Activated CD4-positive, alpha-beta T cell treated with anti-CD3 and anti-CD28 coated beads, Interleukin-2, amount 50 U/mL, for 4 hours (primary cell): ENCODE results near the gene MYL2.

ENCODE experiments used
- DNase-seq, 2 experiments: peaks; one replicate each; pipeline ENCODE4 v3.0.0-alpha.2; 2020

Gene MYL2

GRCh38 chr12:110888256-110888991 is 32.0 kb downstream of the MYL2 start:
- no peak for DNase-seq

DNA sequence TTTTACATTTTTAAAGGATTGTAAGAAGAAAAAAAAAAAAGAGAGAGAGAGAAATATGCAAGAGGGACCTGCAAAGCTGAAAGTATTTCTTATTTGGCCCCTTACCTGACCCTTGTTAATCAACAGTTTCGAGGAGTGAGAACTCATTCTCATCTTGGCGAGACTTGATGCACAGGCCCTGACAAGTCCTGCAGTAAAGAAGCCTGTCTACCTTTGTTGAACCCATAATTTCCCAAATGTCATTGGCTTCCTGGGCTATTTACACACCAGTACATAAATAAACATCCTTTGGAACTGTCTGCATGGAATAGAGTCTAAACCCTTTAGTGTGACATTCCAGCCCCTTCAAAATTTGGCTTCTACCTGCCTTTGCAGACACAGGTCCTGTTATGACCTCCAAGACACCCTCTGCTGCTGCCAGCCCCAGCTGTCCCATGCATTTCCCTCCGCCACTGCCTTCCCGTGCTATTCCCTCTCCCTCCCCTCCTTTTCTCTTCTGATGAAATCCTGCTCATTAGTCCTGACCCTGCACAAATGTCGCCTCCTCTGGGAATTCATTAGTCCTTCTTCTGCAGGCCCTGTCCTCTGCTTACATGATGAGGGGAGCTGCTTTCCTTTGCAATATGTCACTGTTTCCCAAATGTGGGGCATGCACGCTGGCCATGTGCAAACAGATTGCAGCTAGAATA is 35.1 kb downstream of the MYL2 start:
- DNase-seq = no peak

DNA sequence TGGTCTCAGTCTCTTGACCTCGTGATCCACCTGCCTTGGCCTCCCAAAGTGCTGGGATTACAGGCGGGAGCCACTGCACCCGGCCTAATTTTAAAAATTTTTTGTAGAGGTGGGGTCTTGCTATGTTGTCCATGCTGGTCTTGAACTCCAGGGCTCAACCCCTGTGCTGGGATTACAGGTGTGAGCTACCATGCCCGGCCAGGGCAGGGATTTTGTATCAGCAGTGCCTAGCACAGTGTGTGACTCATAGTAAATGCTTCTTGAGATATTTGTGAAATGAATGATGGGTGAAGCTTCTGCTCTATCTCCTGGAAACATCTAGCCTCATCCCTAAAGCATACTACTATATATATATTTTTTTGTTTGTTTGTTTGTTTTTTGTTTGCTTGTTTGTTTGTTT is 37.1 kb downstream of the MYL2 start:
- no peak for DNase-seq

DNA sequence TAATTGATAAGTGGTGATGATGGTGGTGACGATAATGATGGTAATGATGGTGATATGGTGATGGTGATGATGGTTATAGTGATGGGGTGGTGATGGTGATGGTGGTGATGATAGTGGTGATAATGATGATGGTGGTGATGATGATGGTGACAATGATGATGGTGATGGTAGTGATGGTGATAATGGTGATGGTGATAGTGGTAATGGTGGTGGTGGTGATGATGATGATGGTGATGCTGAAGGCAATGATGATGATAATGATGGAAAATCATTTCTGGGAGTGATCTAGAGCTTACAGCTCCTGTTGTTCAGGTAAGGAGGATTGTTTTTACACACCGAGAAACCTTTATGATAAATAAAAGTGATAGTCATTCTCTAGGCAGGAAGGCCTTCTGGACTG is 39.7 kb downstream of the MYL2 start:
- DNase-seq = no peak

DNA sequence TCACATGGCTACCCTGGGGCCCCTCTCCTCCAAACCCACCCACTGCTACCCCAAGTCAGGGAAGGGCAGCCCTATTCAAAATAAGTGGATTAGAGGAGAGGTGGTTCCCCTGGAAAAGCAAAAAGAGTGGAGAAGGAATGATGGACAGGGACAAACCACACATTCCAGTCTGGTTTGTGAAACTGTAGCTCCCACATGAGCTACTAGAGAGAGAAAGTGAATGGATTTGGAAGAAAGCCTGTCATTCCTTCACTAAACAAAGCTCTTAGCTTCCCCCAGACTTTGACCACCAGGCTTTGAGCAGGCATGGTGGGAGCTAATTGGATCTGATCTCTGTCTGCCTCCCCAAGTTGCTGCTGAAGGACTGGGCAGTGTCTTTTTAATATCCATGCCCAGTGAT is 45.6 kb downstream of the MYL2 start:
- no peak for DNase-seq

- no peak for DNase-seq
Observed at GRCh38 chr12:110874351-110874750, 46.0 kb downstream of the MYL2 start.

DNA sequence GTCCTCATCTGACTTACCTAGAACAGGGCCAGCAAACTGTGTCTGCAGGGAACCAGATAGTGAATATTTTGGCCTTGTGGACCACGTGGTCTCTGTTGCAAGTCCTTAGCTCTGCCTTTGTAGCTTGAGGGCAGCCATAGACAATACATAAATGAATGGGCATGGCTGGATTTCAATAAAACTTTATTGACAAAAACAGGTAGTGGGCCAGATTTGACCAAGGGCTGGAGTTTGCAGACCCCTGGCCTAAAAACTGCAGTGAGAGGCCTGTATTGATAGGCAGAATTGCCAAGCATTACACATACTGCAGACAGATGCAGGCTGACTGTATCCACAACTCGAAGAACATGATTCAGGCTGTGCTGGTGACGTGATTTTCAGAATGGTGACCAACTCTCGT is 48.3 kb downstream of the MYL2 start:
- no peak for DNase-seq

DNA sequence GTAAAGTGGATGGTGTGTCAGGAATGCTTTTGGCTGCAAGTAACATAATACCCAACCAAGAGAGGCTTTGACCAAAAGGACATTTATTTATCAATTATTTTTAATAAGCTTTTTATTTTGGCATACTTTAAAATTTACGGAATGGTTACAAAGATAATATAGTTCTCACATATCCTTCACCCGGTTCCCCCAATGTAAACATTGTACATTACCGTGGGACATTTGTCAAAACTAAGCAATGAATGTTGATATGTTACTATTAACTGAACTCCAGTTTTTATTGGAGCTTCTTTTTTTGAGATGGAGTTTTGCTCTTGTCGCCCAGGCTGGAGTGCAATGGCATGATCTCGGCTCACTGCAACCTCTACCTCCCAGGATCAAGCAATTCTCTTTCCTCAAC is 50.6 kb downstream of the MYL2 start:
- no peak for DNase-seq

- DNase-seq = no peak
Observed at GRCh38 chr12:110869026-110869425, 51.4 kb downstream of the MYL2 start.

DNA sequence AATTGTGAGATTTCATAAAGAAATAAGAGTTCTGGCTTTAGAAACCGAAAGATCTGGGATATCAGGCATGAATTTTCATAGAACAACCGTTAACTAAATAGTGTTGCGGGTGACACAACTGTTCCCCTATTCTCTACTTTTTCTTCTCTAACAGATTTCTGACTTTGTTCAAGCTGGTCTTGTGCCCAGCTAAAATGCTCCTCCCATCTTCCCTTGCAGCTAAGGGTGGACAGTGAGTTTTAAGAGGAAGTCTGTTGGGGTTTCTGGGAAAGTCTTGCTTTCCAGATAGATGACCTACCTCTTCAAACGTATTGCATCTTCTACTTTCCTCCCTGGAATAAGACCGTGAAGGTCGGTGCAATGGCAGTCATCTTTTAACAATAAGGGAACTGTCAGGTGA is 54.9 kb downstream of the MYL2 start:
- no peak for DNase-seq

DNA sequence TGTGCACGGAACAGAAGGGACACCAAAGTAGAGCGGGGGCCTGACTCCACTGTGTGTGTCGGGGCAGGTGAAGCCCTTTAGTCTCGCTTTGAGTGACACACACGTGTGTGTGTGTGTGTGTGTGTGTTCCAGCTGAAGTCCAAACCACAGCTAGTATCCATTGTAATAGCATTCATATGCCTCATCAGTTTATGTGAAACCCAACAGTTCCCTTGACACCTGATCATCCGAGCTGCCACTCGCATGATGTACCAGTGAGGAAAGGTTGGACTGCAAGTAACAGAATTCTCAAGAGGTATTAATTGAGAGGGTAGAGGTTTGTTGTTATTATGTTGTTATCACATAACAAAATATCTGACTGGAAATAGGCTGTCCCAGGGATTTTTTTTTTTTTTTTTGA is 57.2 kb downstream of the MYL2 start:
- no peak for DNase-seq

GRCh38 chr12:110862329-110862728 is 58.0 kb downstream of the MYL2 start:
- no peak for DNase-seq

GRCh38 chr12:110861729-110862128 is 58.6 kb downstream of the MYL2 start:
- DNase-seq = no peak
